Kidney (tissue), 14 donors: ENCODE measurements around the gene HLA-DOB. TPM values are rescaled to one million over a fixed set of nuclear protein-coding genes. Genes with fewer than 3 reads are reported as not detected.
"Not testable (repeated sequence)": the region's sequence is repeated elsewhere in the genome, so short reads cannot be mapped to it uniquely, and the experiment has no call there.

Source experiments
- DNase-seq, 5 donors: peaks; one replicate each; pipeline ENCODE4 v3.0.0-alpha.2; 2013 to 2020
- FAIRE-seq: peaks from 2 replicates; lab custom pipeline; 2012; peaks lifted over from hg19 to GRCh38; lab: Jason Lieb, UNC
- H3K27ac ChIP-seq, 2 donors: one replicate each; pipeline ENCODE4 v1.7.0; 2013; ENCODE audit warnings: low read depth in 2 of 2, low read length in 2 of 2, inconsistent platforms in 1 of 2
- H3K27me3 ChIP-seq: one replicate; pipeline ENCODE4 v1.7.1; 2013; ENCODE audit warnings: low read length, inconsistent platforms; ENCODE audit not compliant: control insufficient read depth, insufficient read depth
- H3K36me3 ChIP-seq, 3 donors: one replicate each; pipeline versions ENCODE4 v1.7.0 to v1.7.1; 2013; ENCODE audit warnings: low read length in 3 of 3, control low read depth in 1 of 3, inconsistent platforms in 1 of 3; ENCODE audit not compliant: insufficient read depth in 3 of 3, control insufficient read depth in 2 of 3
- H3K4me1 ChIP-seq, 3 donors: one replicate each; pipeline versions ENCODE4 v1.7.0 to v1.7.1; 2013; ENCODE audit warnings: low read length in 3 of 3, inconsistent platforms in 1 of 3, low read depth in 1 of 3; ENCODE audit not compliant: control insufficient read depth in 2 of 3, insufficient read depth in 2 of 3
- H3K4me3 ChIP-seq, 3 donors: one replicate each; pipeline versions ENCODE4 v1.7.0 to v1.8.1; 2013; ENCODE audit warnings: low read length in 3 of 3, control low read depth in 1 of 3, inconsistent platforms in 1 of 3
- H3K9ac ChIP-seq, 3 donors: one replicate each; pipeline versions ENCODE4 v1.7.0 to v1.7.1; 2013; ENCODE audit warnings: low read length in 3 of 3, control low read depth in 1 of 3, inconsistent platforms in 1 of 3
- H3K9me3 ChIP-seq, 3 donors: one replicate each; pipeline versions ENCODE4 v1.7.0 to v1.7.1; 2013; ENCODE audit warnings: low read length in 3 of 3, control low read depth in 1 of 3, inconsistent platforms in 1 of 3; ENCODE audit not compliant: control insufficient read depth in 2 of 3, insufficient read depth in 1 of 3
- CTCF ChIP-seq: IDR thresholded peaks from 3 replicates; pipeline ENCODE4 v1.5.1; 2012; ENCODE audit warnings: mild to moderate bottlenecking, moderate library complexity, borderline replicate concordance; ENCODE audit not compliant: insufficient read depth; ENCODE audit errors: extremely low read depth
- intact Hi-C: fragments of 100-400 bp; cut with DNase I; formaldehyde crosslinking; loops from one replicate; pipeline ENCODE4 v1.11.1; 2022
- polyA plus RNA-seq: library from polyadenylated mRNA; stranded (reverse); fragments of 350-450 nt; fragmentation: Illumina TruSeq; extraction: RNeasy Lipid Tissue Mini Kit (QIAGEN cat#74804); gene quantifications from one replicate; pipeline ENCODE4 v1.2.3, GENCODE V29; 2014; ENCODE audit warnings: low read depth, low replicate concordance; ENCODE audit not compliant: insufficient read depth
- total RNA-seq: library from RNA; stranded (reverse); fragmentation: NEBNext Ultra II Directional; extraction: Animal tissue kit (Norgen Biotek cat#: 25700); gene quantifications from one replicate; pipeline ENCODE4 v1.2.1, GENCODE V29; 2021
- donor health status: control.
- donor health status: control.
- donor health status: control.
- donor health status: control.
- donor health status: control.
- donor health status: DM: yes; HTN: yes; CAD: no.
- donor health status: Normal renal cell carcinoma (clear cell type).

HLA-DOB gene
- total and polyA plus RNA-seq, 2 donors from 2014 or later: 1.9 to 6.1 TPM

GRCh38 chr6:32790306-32790705 lies 26.5 kb downstream of the HLA-DOB start:
- intact Hi-C loops: no loop called here
- no peak for TF ChIP-seq CTCF
- Histone ChIP-seq H3K4me3 (no peak overlapping the region), H3K4me1 (no peaks in the 10 kb centered on the region), H3K36me3 (no peaks in the 10 kb centered on the region), H3K27ac (no peak overlapping the region), H3K9ac (no peak overlapping the region), H3K27me3 (no peaks in the 10 kb centered on the region), H3K9me3 (no peaks in the 10 kb centered on the region)
- no peak for FAIRE-seq
- DNase-seq: no peak

- H3K27me3 ChIP-seq: no peaks in the 10 kb centered on the region
- H3K9ac ChIP-seq: no peak overlapping the region
- H3K4me3 ChIP-seq: no peak overlapping the region
- no peak overlapping the region for H3K27ac ChIP-seq
- peak; percentile 56 for TF ChIP-seq CTCF
- H3K36me3 ChIP-seq: no peaks in the 10 kb centered on the region
- no peaks in the 10 kb centered on the region for H3K9me3 ChIP-seq
- H3K4me1 ChIP-seq: no peaks in the 10 kb centered on the region
- DNase-seq (peak in 4 of 5 donors; percentile 42 to 85 (median 74)), FAIRE-seq (peak; percentile 32)
- intact Hi-C loops: no loop called here
These were observed 30.8 kb downstream of the HLA-DOB start for GRCh38 chr6:32785781-32786533.

- H3K4me1 ChIP-seq, DNase-seq, H3K27ac ChIP-seq, H3K9me3 ChIP-seq, H3K9ac ChIP-seq, H3K27me3 ChIP-seq, intact Hi-C loops, H3K4me3 ChIP-seq, H3K36me3 ChIP-seq, FAIRE-seq: not testable (repeated sequence)
These were observed 33.9 kb downstream of the HLA-DOB start for GRCh38 chr6:32782923-32783322.

- no peak for TF ChIP-seq CTCF
- no peak for DNase-seq
- no peak overlapping the region for H3K27ac ChIP-seq
- no peak overlapping the region for H3K4me3 ChIP-seq
- H3K27me3 ChIP-seq: no peaks in the 10 kb centered on the region
- H3K9me3 ChIP-seq: no peaks in the 10 kb centered on the region
- H3K36me3 ChIP-seq: no peaks in the 10 kb centered on the region
- FAIRE-seq: no peak
- intact Hi-C loops: no loop called here
- H3K9ac ChIP-seq: no peak overlapping the region
- no peaks in the 10 kb centered on the region for H3K4me1 ChIP-seq
These were observed 37.8 kb downstream of the HLA-DOB start for GRCh38 chr6:32779036-32779435.
